Gastrocnemius medialis (tissue), 4 donors: Measurements from ENCODE around the gene LMBR1.

Experiments
- POLR2A ChIP-seq, 2 donors: fragments of 450-650 bp; IDR thresholded peaks; one replicate each; pipeline ENCODE4 v1.6.1; 2017; ENCODE audit warnings: antibody characterized with exemption in 2 of 2, mild to moderate bottlenecking in 2 of 2, moderate library complexity in 2 of 2
- TF ChIP-seq, protein P1 (sequence below), 5 experiments: fragments of 450-650 bp in 3 of 5; fragments of 200-600 bp in 2 of 5; sonication (generic) in 2 of 5; IDR thresholded peaks in 4 of 5; conservative IDR thresholded peaks in 1 of 5; 1 replicate in 4 of 5; 2 replicates in 1 of 5; pipeline ENCODE4 v1.5.1; 2016 to 2019; ENCODE audit warnings: antibody characterized with exemption in 5 of 5, mild to moderate bottlenecking in 3 of 5, moderate library complexity in 3 of 5

DNA sequence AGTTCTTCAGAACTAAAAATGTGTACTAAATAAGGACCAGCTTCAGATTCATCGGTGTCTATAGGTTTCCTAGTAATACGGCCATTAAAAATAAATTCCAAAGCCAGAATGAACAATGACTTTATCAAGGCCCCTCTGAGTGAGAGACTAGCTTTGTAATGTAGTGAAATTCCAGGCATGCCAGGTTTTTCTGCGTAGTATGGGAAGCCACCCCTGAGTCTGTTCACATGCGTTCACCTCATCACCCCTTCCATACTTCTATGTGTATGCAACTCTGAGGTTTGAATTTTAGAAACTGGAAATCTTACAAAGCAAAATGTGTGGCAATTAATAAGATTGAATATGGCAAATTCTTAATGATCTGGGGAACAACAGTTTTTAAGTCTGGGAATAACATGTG, 227.9 kb downstream of the LMBR1 start:
- TF ChIP-seq, protein P1, sequence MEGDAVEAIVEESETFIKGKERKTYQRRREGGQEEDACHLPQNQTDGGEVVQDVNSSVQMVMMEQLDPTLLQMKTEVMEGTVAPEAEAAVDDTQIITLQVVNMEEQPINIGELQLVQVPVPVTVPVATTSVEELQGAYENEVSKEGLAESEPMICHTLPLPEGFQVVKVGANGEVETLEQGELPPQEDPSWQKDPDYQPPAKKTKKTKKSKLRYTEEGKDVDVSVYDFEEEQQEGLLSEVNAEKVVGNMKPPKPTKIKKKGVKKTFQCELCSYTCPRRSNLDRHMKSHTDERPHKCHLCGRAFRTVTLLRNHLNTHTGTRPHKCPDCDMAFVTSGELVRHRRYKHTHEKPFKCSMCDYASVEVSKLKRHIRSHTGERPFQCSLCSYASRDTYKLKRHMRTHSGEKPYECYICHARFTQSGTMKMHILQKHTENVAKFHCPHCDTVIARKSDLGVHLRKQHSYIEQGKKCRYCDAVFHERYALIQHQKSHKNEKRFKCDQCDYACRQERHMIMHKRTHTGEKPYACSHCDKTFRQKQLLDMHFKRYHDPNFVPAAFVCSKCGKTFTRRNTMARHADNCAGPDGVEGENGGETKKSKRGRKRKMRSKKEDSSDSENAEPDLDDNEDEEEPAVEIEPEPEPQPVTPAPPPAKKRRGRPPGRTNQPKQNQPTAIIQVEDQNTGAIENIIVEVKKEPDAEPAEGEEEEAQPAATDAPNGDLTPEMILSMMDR (IDR thresholded peaks at IDR 0.05 in 4 of 5, conservative IDR thresholded peaks at IDR 0.05 in 1 of 5), result no peak
- no peak for TF ChIP-seq POLR2A (IDR thresholded peaks at IDR 0.05)
